Calu3 (cell line): ENCODE measurements around the gene HSD17B2. TPM values are rescaled to one million over a fixed set of nuclear protein-coding genes. Genes with fewer than 3 reads are reported as not detected.

Experiments
- Bru-seq: library from RNA; stranded (reverse); fragments of 400-500 nt; gene quantifications from one replicate; lab custom pipeline; 2021; lab: Mats Ljungman, UMichigan
- BruChase-seq, 2 experiments: library from RNA; stranded (reverse); fragments of 400-500 nt; gene quantifications; one replicate each; lab custom pipeline; 2021; lab: Mats Ljungman, UMichigan
- BruUV-seq: library from RNA; stranded (reverse); fragments of 400-500 nt; replicated peaks from 2 replicates; lab custom pipeline; 2021; lab: Mats Ljungman, UMichigan
- CTCF ChIA-PET: fragments of 300-600 bp; sonication (Branson Sonifier 250); formaldehyde crosslinking; loops from one replicate; lab custom pipeline; 2022; ENCODE audit warnings: antibody characterized with exemption; lab: Charles Lee
- DNase-seq: peaks from one replicate; pipeline ENCODE4 v3.0.0; 2022
- H3K27ac Mint-ChIP-seq: one replicate; pipeline ENCODE4 v1.8.0; 2022; ENCODE audit warnings: mixed read lengths; ENCODE audit not compliant: unreplicated experiment
- H3K27me3 Mint-ChIP-seq: one replicate; pipeline ENCODE4 v1.8.0; 2022; ENCODE audit warnings: mixed read lengths; ENCODE audit not compliant: unreplicated experiment
- H3K36me3 Mint-ChIP-seq: one replicate; pipeline ENCODE4 v1.8.0; 2022; ENCODE audit warnings: mild to moderate bottlenecking, moderate library complexity, mixed read lengths; ENCODE audit not compliant: insufficient read depth, unreplicated experiment
- H3K4me1 Mint-ChIP-seq: one replicate; pipeline ENCODE4 v1.8.0; 2022; ENCODE audit warnings: mild to moderate bottlenecking, low read depth, mixed read lengths; ENCODE audit not compliant: unreplicated experiment
- H3K4me3 Mint-ChIP-seq: one replicate; pipeline ENCODE4 v1.8.0; 2022; ENCODE audit warnings: mild to moderate bottlenecking, low read depth, moderate library complexity, mixed read lengths; ENCODE audit not compliant: unreplicated experiment
- H3K9me3 Mint-ChIP-seq: one replicate; pipeline ENCODE4 v1.8.0; 2022; ENCODE audit warnings: low read depth, mixed read lengths; ENCODE audit not compliant: unreplicated experiment
- intact Hi-C: fragments of 100-400 bp; cut with micrococcal nuclease; formaldehyde crosslinking; loops from one replicate; pipeline ENCODE4 v1.10.0; 2022; ENCODE audit not compliant: unreplicated experiment
- long read RNA-seq: library from polyadenylated mRNA; stranded (forward); transcript quantifications from one replicate; pipeline ENCODE4 v2.0.0, GENCODE V29; 2022
- total RNA-seq: library from RNA; stranded (reverse); gene quantifications from 2 replicates; pipeline ENCODE4 v1.2.3, GENCODE V29; 2022
- TF ChIP-seq, protein P1 (sequence below): fragments of 200-600 bp; IDR thresholded peaks from one replicate; pipeline ENCODE4 v1.8.0; 2022; ENCODE audit warnings: antibody characterized with exemption; ENCODE audit not compliant: unreplicated experiment

Gene HSD17B2, protein sequence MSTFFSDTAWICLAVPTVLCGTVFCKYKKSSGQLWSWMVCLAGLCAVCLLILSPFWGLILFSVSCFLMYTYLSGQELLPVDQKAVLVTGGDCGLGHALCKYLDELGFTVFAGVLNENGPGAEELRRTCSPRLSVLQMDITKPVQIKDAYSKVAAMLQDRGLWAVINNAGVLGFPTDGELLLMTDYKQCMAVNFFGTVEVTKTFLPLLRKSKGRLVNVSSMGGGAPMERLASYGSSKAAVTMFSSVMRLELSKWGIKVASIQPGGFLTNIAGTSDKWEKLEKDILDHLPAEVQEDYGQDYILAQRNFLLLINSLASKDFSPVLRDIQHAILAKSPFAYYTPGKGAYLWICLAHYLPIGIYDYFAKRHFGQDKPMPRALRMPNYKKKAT
- total RNA-seq = 16.2 and 16.9 TPM in 2 replicates
- Bru-seq, nascent RNA = percentile 70 among the genes with signal in this experiment
- BruChase-seq, experiment 1, labeled RNA remaining after a 6-hour chase = percentile 51 among the genes with signal in this experiment
- percentile 35 among the genes with signal in this experiment for BruChase-seq, experiment 2, labeled RNA remaining after a 2-hour chase
- long read RNA-seq, transcript HSD17B2-201 (5 exons, 1,455 nt) = major isoform, 24 of 34 reads
- long read RNA-seq, partial matches to known transcripts = 3 of 34 reads
- long read RNA-seq, other reads (novel, unspliced or antisense) = 4 of 34 reads

DNA sequence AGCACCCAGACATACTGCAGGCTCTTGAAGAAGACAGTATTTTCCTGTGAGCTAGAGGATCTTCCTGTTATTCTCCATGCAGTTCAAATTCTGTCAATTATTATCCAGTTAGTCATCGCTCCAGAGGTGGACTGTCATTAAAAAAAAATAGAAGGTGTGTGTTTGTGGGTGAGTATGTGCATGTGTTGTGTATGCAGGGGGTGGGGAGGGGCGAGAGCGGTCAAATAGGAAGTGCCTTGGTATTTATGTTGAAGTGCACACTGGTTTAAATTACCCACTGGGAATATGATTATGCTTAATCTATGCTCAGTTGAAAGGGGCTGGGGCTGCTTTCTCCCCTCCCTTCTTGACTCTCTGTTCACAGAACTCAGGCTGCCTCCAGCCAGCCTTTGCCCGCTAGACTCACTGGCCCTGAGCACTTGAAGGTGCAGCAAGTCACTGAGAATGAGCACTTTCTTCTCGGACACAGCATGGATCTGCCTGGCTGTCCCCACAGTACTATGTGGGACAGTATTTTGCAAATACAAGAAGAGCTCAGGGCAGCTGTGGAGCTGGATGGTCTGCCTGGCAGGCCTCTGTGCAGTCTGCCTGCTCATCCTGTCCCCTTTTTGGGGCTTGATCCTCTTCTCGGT is at the start of gene HSD17B2:
TSS of gene HSD17B2 (plus strand) at position 273 of the 632 bp plus-strand sequence. CDS start at position 445, 172 bp downstream.
- intact Hi-C loops = loop anchor here (2.0 to 5.0 kb wide), 2 partner anchors 16 to 38 kb away; no protein-coding TSS in a partner anchor
- CTCF ChIA-PET = interaction anchor here (1.0 to 2.6 kb wide), 5 partner anchors 16 to 195 kb away, joined by 3 to 12 read pairs (median 5); no protein-coding TSS in a partner anchor
- peaks cover 16% of the 10 kb centered on the region for H3K36me3 Mint-ChIP-seq
- TF ChIP-seq, protein P1, sequence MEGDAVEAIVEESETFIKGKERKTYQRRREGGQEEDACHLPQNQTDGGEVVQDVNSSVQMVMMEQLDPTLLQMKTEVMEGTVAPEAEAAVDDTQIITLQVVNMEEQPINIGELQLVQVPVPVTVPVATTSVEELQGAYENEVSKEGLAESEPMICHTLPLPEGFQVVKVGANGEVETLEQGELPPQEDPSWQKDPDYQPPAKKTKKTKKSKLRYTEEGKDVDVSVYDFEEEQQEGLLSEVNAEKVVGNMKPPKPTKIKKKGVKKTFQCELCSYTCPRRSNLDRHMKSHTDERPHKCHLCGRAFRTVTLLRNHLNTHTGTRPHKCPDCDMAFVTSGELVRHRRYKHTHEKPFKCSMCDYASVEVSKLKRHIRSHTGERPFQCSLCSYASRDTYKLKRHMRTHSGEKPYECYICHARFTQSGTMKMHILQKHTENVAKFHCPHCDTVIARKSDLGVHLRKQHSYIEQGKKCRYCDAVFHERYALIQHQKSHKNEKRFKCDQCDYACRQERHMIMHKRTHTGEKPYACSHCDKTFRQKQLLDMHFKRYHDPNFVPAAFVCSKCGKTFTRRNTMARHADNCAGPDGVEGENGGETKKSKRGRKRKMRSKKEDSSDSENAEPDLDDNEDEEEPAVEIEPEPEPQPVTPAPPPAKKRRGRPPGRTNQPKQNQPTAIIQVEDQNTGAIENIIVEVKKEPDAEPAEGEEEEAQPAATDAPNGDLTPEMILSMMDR = no peak
- H3K4me3 Mint-ChIP-seq = peak within 1 kb of the TSS; percentile 55
- H3K9me3 Mint-ChIP-seq = no peaks in the 10 kb centered on the region
- peaks cover 10% of the 10 kb centered on the region for H3K27me3 Mint-ChIP-seq
- H3K27ac Mint-ChIP-seq = peak within 1 kb of the TSS; percentile 12
- H3K4me1 Mint-ChIP-seq = peaks cover 45% of the 10 kb centered on the region
- DNase-seq = peak; percentile 78
- BruUV-seq = TSS peak; percentile 68

DNA sequence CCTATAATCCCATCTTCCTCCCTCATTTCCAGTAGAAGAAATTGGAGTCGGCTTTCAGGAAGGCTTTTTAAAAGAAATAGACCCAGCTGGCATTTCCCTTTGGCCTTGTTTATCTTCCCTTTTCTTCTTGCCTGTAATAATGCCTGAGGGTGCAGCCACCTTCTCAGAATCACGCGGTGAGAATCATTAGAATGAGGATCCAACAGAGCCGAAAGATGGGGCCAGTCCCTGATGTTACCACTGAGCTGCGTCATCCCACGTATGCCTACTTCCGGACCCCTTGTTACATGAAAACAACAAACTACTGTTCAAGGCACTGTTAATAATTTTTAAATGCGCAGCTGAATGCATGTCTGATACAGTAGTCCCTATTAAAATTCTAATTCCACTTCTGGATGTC is 47.9 kb upstream of the HSD17B2 start:
- Mint-ChIP-seq H3K4me1 (no peaks in the 10 kb centered on the region), H3K4me3 (no peak overlapping the region), H3K27me3 (peaks cover 14% of the 10 kb centered on the region), H3K27ac (no peak overlapping the region), H3K36me3 (no peaks in the 10 kb centered on the region), H3K9me3 (no peaks in the 10 kb centered on the region)
- BruUV-seq = no TSS peak
- CTCF ChIA-PET = interaction anchor here (0.6 kb wide), 1 partner anchor 15 kb away, joined by 3 read pairs; no protein-coding TSS in a partner anchor
- TF ChIP-seq, protein P1 = no peak
- DNase-seq = no peak
- intact Hi-C loops = no loop called here

DNA sequence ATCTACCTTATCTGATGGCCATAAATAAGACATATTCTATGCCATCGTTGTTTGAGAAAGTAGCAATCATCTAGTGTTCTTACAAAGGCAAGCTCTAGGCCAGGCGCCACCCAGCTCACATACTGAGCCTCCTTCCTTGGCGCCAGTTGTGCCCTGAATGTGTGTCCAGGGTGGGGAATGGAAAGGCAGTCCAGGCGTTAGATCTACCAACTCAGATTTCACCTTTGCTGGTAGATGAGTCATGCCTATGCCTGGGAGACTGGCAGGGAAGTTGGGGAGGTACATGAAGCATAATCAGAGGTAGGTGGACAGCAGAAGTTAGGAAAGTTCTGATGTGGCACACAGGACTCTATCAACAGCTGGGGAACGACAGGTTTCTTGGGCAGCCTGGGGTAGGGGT is 47.3 kb upstream of the HSD17B2 start:
- H3K36me3 Mint-ChIP-seq = no peaks in the 10 kb centered on the region
- intact Hi-C loops = no loop called here
- H3K9me3 Mint-ChIP-seq = no peaks in the 10 kb centered on the region
- CTCF ChIA-PET = interaction anchor here (0.6 kb wide), 2 partner anchors 16 to 115 kb away, joined by 3 read pairs; no protein-coding TSS in a partner anchor
- DNase-seq = no peak
- H3K27me3 Mint-ChIP-seq = peaks cover 14% of the 10 kb centered on the region
- BruUV-seq = no TSS peak
- no peak overlapping the region for H3K4me3 Mint-ChIP-seq
- H3K27ac Mint-ChIP-seq = no peak overlapping the region
- H3K4me1 Mint-ChIP-seq = no peaks in the 10 kb centered on the region
- TF ChIP-seq, protein P1 = no peak

DNA sequence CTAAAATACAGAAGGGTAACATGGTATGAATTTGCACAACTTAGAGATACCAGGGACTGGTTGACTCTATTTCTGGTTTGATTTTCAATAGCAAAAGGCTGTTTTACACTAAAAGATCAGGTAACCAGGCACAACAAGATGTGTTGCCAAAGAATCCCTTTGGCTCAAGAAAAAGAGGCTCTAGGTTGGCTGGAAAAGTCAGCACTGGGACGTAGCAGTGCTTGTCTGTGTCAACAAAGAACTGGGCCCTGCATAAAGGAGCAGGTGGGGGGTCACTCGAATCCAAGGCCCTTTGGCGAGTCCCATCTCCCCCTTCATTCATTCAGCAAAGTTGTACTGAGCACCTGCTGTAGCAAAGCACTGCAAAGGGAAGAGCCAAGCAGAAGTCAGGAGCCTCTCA is 42.2 kb upstream of the HSD17B2 start:
- intact Hi-C loops = no loop called here
- H3K4me3 Mint-ChIP-seq = no peak overlapping the region

More for the DNA sequence above, 42.2 kb upstream of the HSD17B2 start:
- CTCF ChIA-PET = no interaction called here
- BruUV-seq = no TSS peak
- H3K27me3 Mint-ChIP-seq = no peaks in the 10 kb centered on the region
- no peak for DNase-seq
- TF ChIP-seq, protein P1 = no peak
- peaks cover 31% of the 10 kb centered on the region for H3K4me1 Mint-ChIP-seq
- H3K9me3 Mint-ChIP-seq = no peaks in the 10 kb centered on the region
- no peak overlapping the region for H3K27ac Mint-ChIP-seq
- peaks cover 19% of the 10 kb centered on the region for H3K36me3 Mint-ChIP-seq
